ENCODE measurements around the gene ASRGL1.
"Not testable (repeated sequence)": the region's sequence is repeated elsewhere in the genome, so short reads cannot be mapped to it uniquely, and the experiment has no call there.

ASRGL1 gene

GRCh38 chr11:62383822-62384221 lies 46.6 kb downstream of the ASRGL1 start:
- Histone ChIP-seq H3K27ac (ENCODE audit: low read depth, low read length) (no peak overlapping the region), H3K36me3 (ENCODE audit: low read length) (no peaks in the 10 kb centered on the region), H3K9me2 (replicated peaks; ENCODE audit: insufficient read depth, low read length) (no peaks in the 10 kb centered on the region), H3K9me3 (ENCODE audit: insufficient read depth, low read length) (no peaks in the 10 kb centered on the region), H4K20me1 (ENCODE audit: low read depth, low read length) (no peaks in the 10 kb centered on the region), H3K27me3 (ENCODE audit: low read length) (no peaks in the 10 kb centered on the region), H3K4me3 (ENCODE audit: insufficient read depth, low read length, poor library complexity, severe bottlenecking) (no peak overlapping the region), H3F3A (ENCODE audit: insufficient read depth) (no peaks in the 10 kb centered on the region), H3K4me2 (ENCODE audit: low read depth, low read length, poor library complexity, severe bottlenecking) (no peak overlapping the region), H2AFZ (ENCODE audit: low read depth, low read length, severe bottlenecking) (no peak overlapping the region), H3K79me2 (ENCODE audit: insufficient read depth, low read length) (no peaks in the 10 kb centered on the region), H3K9ac (ENCODE audit: low read length) (no peak overlapping the region)
- no peak for TF ChIP-seq CTCF (IDR thresholded peaks at IDR 0.05; ENCODE audit: insufficient read depth, low read length, poor library complexity, severe bottlenecking)
- TF ChIP-seq EZH2phosphoT487 (conservative IDR thresholded peaks at IDR 0.05; ENCODE audit: low read length): no peak

- not testable (repeated sequence) for H3K27me3 ChIP-seq (ENCODE audit: low read length); H3K9me3 ChIP-seq (ENCODE audit: insufficient read depth, low read length); H2AFZ ChIP-seq (ENCODE audit: low read depth, low read length, severe bottlenecking); H3K79me2 ChIP-seq (ENCODE audit: insufficient read depth, low read length); H3K27ac ChIP-seq (ENCODE audit: low read depth, low read length); H3K4me3 ChIP-seq (ENCODE audit: insufficient read depth, low read length, poor library complexity, severe bottlenecking); H3K36me3 ChIP-seq (ENCODE audit: low read length); H3K9me2 ChIP-seq (replicated peaks; ENCODE audit: insufficient read depth, low read length); H4K20me1 ChIP-seq (ENCODE audit: low read depth, low read length); H3K9ac ChIP-seq (ENCODE audit: low read length); H3K4me2 ChIP-seq (ENCODE audit: low read depth, low read length, poor library complexity, severe bottlenecking); H3F3A ChIP-seq (ENCODE audit: insufficient read depth)
These were observed 48.8 kb downstream of the ASRGL1 start for GRCh38 chr11:62386083-62386482.

GRCh38 chr11:62387381-62387780 lies 50.1 kb downstream of the ASRGL1 start:
- Histone ChIP-seq H3K4me2 (ENCODE audit: low read depth, low read length, poor library complexity, severe bottlenecking) (no peak overlapping the region), H3K27me3 (ENCODE audit: low read length) (no peaks in the 10 kb centered on the region), H2AFZ (ENCODE audit: low read depth, low read length, severe bottlenecking) (no peak overlapping the region), H3K9ac (ENCODE audit: low read length) (no peak overlapping the region), H3K4me3 (ENCODE audit: insufficient read depth, low read length, poor library complexity, severe bottlenecking) (no peak overlapping the region), H3F3A (ENCODE audit: insufficient read depth) (no peaks in the 10 kb centered on the region), H3K27ac (ENCODE audit: low read depth, low read length) (no peak overlapping the region), H3K36me3 (ENCODE audit: low read length) (no peaks in the 10 kb centered on the region), H3K79me2 (ENCODE audit: insufficient read depth, low read length) (no peaks in the 10 kb centered on the region), H3K9me3 (ENCODE audit: insufficient read depth, low read length) (no peaks in the 10 kb centered on the region), H3K9me2 (replicated peaks; ENCODE audit: insufficient read depth, low read length) (no peaks in the 10 kb centered on the region), H4K20me1 (ENCODE audit: low read depth, low read length) (no peaks in the 10 kb centered on the region)
- TF ChIP-seq CTCF (IDR thresholded peaks at IDR 0.05; ENCODE audit: insufficient read depth, low read length, poor library complexity, severe bottlenecking) (no peak), EZH2phosphoT487 (conservative IDR thresholded peaks at IDR 0.05; ENCODE audit: low read length) (no peak)

- H3K36me3 ChIP-seq (ENCODE audit: low read length): no peaks in the 10 kb centered on the region
- no peaks in the 10 kb centered on the region for H3K9me2 ChIP-seq (replicated peaks; ENCODE audit: insufficient read depth, low read length)
- H3F3A ChIP-seq (ENCODE audit: insufficient read depth): no peaks in the 10 kb centered on the region
- H3K9ac ChIP-seq (ENCODE audit: low read length): no peak overlapping the region
- no peaks in the 10 kb centered on the region for H3K79me2 ChIP-seq (ENCODE audit: insufficient read depth, low read length)
- H3K27me3 ChIP-seq (ENCODE audit: low read length): no peaks in the 10 kb centered on the region
- H4K20me1 ChIP-seq (ENCODE audit: low read depth, low read length): no peaks in the 10 kb centered on the region
- no peak overlapping the region for H3K4me2 ChIP-seq (ENCODE audit: low read depth, low read length, poor library complexity, severe bottlenecking)
- no peak overlapping the region for H3K4me3 ChIP-seq (ENCODE audit: insufficient read depth, low read length, poor library complexity, severe bottlenecking)
- no peak overlapping the region for H2AFZ ChIP-seq (ENCODE audit: low read depth, low read length, severe bottlenecking)
- no peaks in the 10 kb centered on the region for H3K9me3 ChIP-seq (ENCODE audit: insufficient read depth, low read length)
- TF ChIP-seq CTCF (IDR thresholded peaks at IDR 0.05; ENCODE audit: insufficient read depth, low read length, poor library complexity, severe bottlenecking) (no peak), EZH2phosphoT487 (conservative IDR thresholded peaks at IDR 0.05; ENCODE audit: low read length) (no peak)
- no peak overlapping the region for H3K27ac ChIP-seq (ENCODE audit: low read depth, low read length)
These were observed 51.8 kb downstream of the ASRGL1 start for GRCh38 chr11:62388999-62389398.

Measured in SU-DHL-6 (cell line).